ENCODE data around the gene SAMSN1. TPM values are rescaled to one million over a fixed set of nuclear protein-coding genes. Genes with fewer than 3 reads are reported as not detected.

SAMSN1 gene
- total and polyA plus RNA-seq, 9 of the 15 experiments (the other 6 are each of a cell fraction or from before 2014, with no cell fraction given): 101 to 223 (median 159) TPM

DNA sequence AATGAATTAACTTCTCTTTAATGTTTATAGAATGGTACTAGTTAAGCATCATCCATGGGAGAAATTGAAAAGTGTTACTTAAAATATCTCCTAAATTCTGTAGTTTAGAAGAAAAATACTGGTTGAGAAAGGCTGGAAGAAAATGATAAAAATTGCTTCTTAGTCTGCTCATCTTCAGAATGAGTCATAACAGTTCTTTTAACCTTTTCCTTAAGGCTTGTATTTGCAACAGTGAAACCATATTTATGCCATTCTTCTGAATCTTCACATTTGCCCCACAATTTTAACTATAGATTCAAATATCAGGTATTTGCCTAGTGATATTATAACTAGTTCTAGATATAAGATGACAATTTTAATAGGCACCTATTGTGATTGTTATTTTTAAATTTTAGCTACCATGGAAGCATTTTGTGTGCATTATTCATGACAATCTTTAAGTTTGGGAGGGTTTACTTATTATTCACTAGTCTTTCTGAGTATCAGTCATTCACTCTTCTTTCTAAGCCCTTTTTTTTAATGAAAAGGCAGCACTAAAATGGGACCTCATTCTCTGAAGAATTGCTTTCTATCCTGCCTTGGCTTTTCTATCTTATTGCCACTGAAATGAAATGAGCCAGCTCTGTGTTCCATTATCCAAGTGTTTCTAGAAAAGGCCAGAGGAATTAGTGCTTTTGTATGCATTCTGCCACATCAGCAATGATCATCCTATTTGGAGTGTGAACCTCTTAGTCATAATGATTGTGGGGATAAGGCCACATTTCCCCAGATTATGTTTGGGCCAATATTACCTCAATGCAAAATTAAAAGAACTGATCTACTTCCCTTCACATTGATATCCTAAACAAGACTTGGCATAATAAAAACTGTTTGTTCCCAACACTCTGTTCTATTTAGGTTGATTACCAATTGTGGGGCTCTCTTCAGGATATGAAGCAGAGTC is 58.4 kb downstream of the SAMSN1 start (continued):
- TF ChIP-seq, protein P1, sequence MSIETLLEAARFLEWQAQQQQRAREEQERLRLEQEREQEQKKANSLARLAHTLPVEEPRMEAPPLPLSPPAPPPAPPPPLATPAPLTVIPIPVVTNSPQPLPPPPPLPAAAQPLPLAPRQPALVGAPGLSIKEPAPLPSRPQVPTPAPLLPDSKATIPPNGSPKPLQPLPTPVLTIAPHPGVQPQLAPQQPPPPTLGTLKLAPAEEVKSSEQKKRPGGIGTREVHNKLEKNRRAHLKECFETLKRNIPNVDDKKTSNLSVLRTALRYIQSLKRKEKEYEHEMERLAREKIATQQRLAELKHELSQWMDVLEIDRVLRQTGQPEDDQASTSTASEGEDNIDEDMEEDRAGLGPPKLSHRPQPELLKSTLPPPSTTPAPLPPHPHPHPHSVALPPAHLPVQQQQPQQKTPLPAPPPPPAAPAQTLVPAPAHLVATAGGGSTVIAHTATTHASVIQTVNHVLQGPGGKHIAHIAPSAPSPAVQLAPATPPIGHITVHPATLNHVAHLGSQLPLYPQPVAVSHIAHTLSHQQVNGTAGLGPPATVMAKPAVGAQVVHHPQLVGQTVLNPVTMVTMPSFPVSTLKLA (conservative IDR thresholded peaks at IDR 0.05): no peak
- TF ChIP-seq, protein P2, sequence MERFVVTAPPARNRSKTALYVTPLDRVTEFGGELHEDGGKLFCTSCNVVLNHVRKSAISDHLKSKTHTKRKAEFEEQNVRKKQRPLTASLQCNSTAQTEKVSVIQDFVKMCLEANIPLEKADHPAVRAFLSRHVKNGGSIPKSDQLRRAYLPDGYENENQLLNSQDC (CRISPR knock-in tag; IDR thresholded peaks at IDR 0.05): no peak
- TF ChIP-seq POLR2AphosphoS2 (IDR thresholded peaks at IDR 0.05; ENCODE audit: low read length) (peak; percentile 53), CEBPG (CRISPR knock-in tag; IDR thresholded peaks at IDR 0.05) (no peak), CEBPG (tag; conservative IDR thresholded peaks at IDR 0.05 in 1 of 2, IDR thresholded peaks at IDR 0.05 in 1 of 2) (0 out of 4 replicates have a peak, but pooled peaks of 1 of the 2 experiments have one; percentile 8), MAFK (IDR thresholded peaks at IDR 0.05; ENCODE audit: low read length) (peak; percentile 68)

DNA sequence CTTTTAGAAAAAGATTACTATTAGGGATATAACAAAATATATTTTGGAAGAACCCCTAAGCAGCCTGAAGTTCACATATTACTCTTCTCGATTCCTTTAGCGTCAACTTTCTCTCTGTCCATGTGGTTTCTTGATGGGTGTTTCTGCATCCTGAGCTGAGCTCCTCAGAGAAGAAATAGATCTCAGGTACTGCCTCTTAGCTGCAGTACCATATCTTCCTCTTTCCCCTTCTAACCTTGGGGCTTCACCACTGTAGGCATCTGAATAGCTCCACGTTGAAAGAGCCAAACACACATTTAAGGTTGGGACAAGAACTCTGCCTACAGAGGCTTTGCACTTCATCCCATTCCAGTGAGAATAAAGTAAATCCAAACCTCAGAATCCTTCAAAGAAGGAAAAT is 59.2 kb downstream of the SAMSN1 start:
- intact Hi-C loops (cut with micrococcal nuclease): loop anchor here (5.0 kb wide), 1 partner anchor 35 kb away; no protein-coding TSS in a partner anchor
- WGBS (ENCODE audit: insufficient coverage, low coverage, missing lambda C conversion rate): 75% methylated on average over 3 of the region's 3 CpGs
- BruUV-seq (replicated peaks): no TSS peak
- TF ChIP-seq, protein P3, sequence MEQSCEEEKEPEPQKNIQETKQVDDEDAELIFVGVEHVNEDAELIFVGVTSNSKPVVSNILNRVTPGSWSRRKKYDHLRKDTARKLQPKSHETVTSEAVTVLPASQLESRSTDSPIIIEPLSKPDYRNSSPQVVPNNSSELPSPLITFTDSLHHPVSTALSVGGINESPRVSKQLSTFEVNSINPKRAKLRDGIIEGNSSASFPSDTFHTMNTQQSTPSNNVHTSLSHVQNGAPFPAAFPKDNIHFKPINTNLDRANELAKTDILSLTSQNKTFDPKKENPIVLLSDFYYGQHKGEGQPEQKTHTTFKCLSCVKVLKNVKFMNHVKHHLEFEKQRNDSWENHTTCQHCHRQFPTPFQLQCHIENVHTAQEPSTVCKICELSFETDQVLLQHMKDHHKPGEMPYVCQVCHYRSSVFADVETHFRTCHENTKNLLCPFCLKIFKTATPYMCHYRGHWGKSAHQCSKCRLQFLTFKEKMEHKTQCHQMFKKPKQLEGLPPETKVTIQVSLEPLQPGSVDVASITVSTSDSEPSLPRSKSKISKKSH (CRISPR knock-in tag; IDR thresholded peaks at IDR 0.05): no peak
- TF ChIP-seq POLR2B (IDR thresholded peaks at IDR 0.05; ENCODE audit: low read depth, partially characterized antibody): peak; percentile 45
- TF ChIP-seq, protein P4, sequence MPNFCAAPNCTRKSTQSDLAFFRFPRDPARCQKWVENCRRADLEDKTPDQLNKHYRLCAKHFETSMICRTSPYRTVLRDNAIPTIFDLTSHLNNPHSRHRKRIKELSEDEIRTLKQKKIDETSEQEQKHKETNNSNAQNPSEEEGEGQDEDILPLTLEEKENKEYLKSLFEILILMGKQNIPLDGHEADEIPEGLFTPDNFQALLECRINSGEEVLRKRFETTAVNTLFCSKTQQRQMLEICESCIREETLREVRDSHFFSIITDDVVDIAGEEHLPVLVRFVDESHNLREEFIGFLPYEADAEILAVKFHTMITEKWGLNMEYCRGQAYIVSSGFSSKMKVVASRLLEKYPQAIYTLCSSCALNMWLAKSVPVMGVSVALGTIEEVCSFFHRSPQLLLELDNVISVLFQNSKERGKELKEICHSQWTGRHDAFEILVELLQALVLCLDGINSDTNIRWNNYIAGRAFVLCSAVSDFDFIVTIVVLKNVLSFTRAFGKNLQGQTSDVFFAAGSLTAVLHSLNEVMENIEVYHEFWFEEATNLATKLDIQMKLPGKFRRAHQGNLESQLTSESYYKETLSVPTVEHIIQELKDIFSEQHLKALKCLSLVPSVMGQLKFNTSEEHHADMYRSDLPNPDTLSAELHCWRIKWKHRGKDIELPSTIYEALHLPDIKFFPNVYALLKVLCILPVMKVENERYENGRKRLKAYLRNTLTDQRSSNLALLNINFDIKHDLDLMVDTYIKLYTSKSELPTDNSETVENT (CRISPR knock-in tag; IDR thresholded peaks at IDR 0.05): no peak
- TF ChIP-seq, protein P5, sequence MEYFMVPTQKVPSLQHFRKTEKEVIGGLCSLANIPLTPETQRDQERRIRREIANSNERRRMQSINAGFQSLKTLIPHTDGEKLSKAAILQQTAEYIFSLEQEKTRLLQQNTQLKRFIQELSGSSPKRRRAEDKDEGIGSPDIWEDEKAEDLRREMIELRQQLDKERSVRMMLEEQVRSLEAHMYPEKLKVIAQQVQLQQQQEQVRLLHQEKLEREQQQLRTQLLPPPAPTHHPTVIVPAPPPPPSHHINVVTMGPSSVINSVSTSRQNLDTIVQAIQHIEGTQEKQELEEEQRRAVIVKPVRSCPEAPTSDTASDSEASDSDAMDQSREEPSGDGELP (CRISPR knock-in tag; IDR thresholded peaks at IDR 0.05; ENCODE audit: borderline replicate concordance): no peak

More for the DNA sequence above, 59.2 kb downstream of the SAMSN1 start:
- in situ Hi-C loops (cut with MboI): no loop called here
- Histone ChIP-seq H3K4me1 (replicated peaks in 1 of 2; ENCODE audit: control insufficient read depth in 2 of 2, insufficient read depth in 2 of 2, low read length in 2 of 2) (peaks cover 0 to 33% of the 10 kb centered on the region in 2 experiments; a peak in 4 of 5 replicates), H3K27me3 (ENCODE audit: control insufficient read depth in 2 of 2, insufficient read depth in 2 of 2, low read length in 2 of 2) (no peaks in the 10 kb centered on the region), H3K9ac (ENCODE audit: insufficient read depth in 1 of 2, low read depth in 2 of 2, low read length in 2 of 2) (no peak overlapping the region), H3K27ac (ENCODE audit: extremely low read depth, low read depth, low read length) (no peak overlapping the region), H3K4me3 (no peak overlapping the region), H4K20me1 (replicated peaks; ENCODE audit: control insufficient read depth, insufficient read depth, low read length) (no peaks in the 10 kb centered on the region), H3K9me1 (ENCODE audit: control insufficient read depth, insufficient read depth, low read length) (no peaks in the 10 kb centered on the region), H3K9me3 (replicated peaks; ENCODE audit: control insufficient read depth, insufficient read depth, low read depth, low read length) (no peaks in the 10 kb centered on the region), H3K36me3 (ENCODE audit: control insufficient read depth, insufficient read depth, low read length) (peaks cover 66% of the 10 kb centered on the region), H3K4me2 (ENCODE audit: insufficient read depth, low read length) (no peak overlapping the region), H3K79me2 (ENCODE audit: control insufficient read depth, insufficient read depth, low read length) (peaks cover 22% of the 10 kb centered on the region), H2AFZ (ENCODE audit: low read depth, low read length) (no peak overlapping the region)
- FAIRE-seq (no peak), ATAC-seq (peak; percentile 3; the same call in 1 of the 3 replicates), DNase-seq (ENCODE audit: extremely low read depth in 1 of 4, low spot score in 3 of 4) (no peak)
- ChIA-PET POLR2A (interaction anchor here (0.5 kb wide), 1 partner anchor 578 kb away, joined by 3 read pairs; the partner anchor contains the start of gene NRIP1), CTCF (ENCODE audit: low intra/inter-chr PET ratio) (no interaction called here)

All from K562 (cell line).